GM12872 (cell line): ENCODE results near the gene SPATA32.

Experiments
- CTCF ChIP-seq: IDR thresholded peaks from 3 replicates; pipeline ENCODE4 v1.5.1; 2011; ENCODE audit warnings: low read depth, mild to moderate bottlenecking, low read length, moderate library complexity; ENCODE audit not compliant: insufficient read depth

Gene SPATA32

GRCh38 chr17:45264988-45265387, 3.1 kb upstream of the SPATA32 start:
- TF ChIP-seq CTCF, result no peak

- no peak for TF ChIP-seq CTCF
Measured at GRCh38 chr17:45264430-45264829, 2.5 kb upstream of the SPATA32 start.

- no peak for TF ChIP-seq CTCF
Measured at GRCh38 chr17:45263477-45263860, 1.6 kb upstream of the SPATA32 start.

GRCh38 chr17:45262516-45263476, 902 bp upstream of the SPATA32 start:
- no peak for TF ChIP-seq CTCF

- TF ChIP-seq CTCF, result no peak
Measured at GRCh38 chr17:45260204-45260783, 1.6 kb downstream of the SPATA32 start.

- no peak for TF ChIP-seq CTCF
Measured at GRCh38 chr17:45258981-45259380, 2.9 kb downstream of the SPATA32 start.

- no peak for TF ChIP-seq CTCF
Measured at GRCh38 chr17:45257115-45257514, 4.8 kb downstream of the SPATA32 start.
